Activated naive CD8-positive, alpha-beta T cell (primary cell): ENCODE measurements around the gene AGAP1.

Experiments
- H3K27ac Mint-ChIP-seq: one replicate; pipeline ENCODE4 v1.8.0; 2021; ENCODE audit warnings: mixed read lengths
- H3K27me3 Mint-ChIP-seq: one replicate; pipeline ENCODE4 v1.8.0; 2021; ENCODE audit warnings: mixed read lengths
- H3K36me3 Mint-ChIP-seq: one replicate; pipeline ENCODE4 v1.8.0; 2021; ENCODE audit warnings: mixed read lengths
- H3K4me1 Mint-ChIP-seq: one replicate; pipeline ENCODE4 v1.8.0; 2021; ENCODE audit warnings: low read depth, mixed read lengths
- H3K4me3 Mint-ChIP-seq: one replicate; pipeline ENCODE4 v1.8.0; 2021; ENCODE audit warnings: mild to moderate bottlenecking, mixed read lengths
- H3K9me3 Mint-ChIP-seq: one replicate; pipeline ENCODE4 v1.8.0; 2021; ENCODE audit warnings: low read depth, mixed read lengths

AGAP1 gene

GRCh38 chr2:235554385-235554784, 60.5 kb downstream of the AGAP1 start:
- H3K4me3 Mint-ChIP-seq: no peak overlapping the region
- H3K27ac Mint-ChIP-seq: no peak overlapping the region
- H3K27me3 Mint-ChIP-seq: peaks cover 11% of the 10 kb centered on the region

GRCh38 chr2:235554936-235555335, 61.1 kb downstream of the AGAP1 start:
- no peaks in the 10 kb centered on the region for H3K9me3 Mint-ChIP-seq
- H3K27ac Mint-ChIP-seq: no peak overlapping the region
- H3K4me1 Mint-ChIP-seq: no peaks in the 10 kb centered on the region
- no peaks in the 10 kb centered on the region for H3K36me3 Mint-ChIP-seq
- peaks cover 11% of the 10 kb centered on the region for H3K27me3 Mint-ChIP-seq
- no peak overlapping the region for H3K4me3 Mint-ChIP-seq

More at GRCh38 chr2:235554385-235554784, 60.5 kb downstream of the AGAP1 start:
- no peaks in the 10 kb centered on the region for H3K36me3 Mint-ChIP-seq
- no peaks in the 10 kb centered on the region for H3K9me3 Mint-ChIP-seq
- H3K4me1 Mint-ChIP-seq: no peaks in the 10 kb centered on the region

GRCh38 chr2:235555371-235555770, 61.5 kb downstream of the AGAP1 start:
- no peaks in the 10 kb centered on the region for H3K36me3 Mint-ChIP-seq
- no peak overlapping the region for H3K4me3 Mint-ChIP-seq
- H3K9me3 Mint-ChIP-seq: no peaks in the 10 kb centered on the region
- H3K4me1 Mint-ChIP-seq: no peaks in the 10 kb centered on the region
- H3K27me3 Mint-ChIP-seq: peaks cover 10% of the 10 kb centered on the region
- no peak overlapping the region for H3K27ac Mint-ChIP-seq

GRCh38 chr2:235556086-235556485, 62.2 kb downstream of the AGAP1 start:
- Mint-ChIP-seq H3K9me3 (no peaks in the 10 kb centered on the region), H3K4me1 (no peaks in the 10 kb centered on the region), H3K27ac (no peak overlapping the region), H3K4me3 (no peak overlapping the region), H3K36me3 (no peaks in the 10 kb centered on the region), H3K27me3 (peaks cover 9% of the 10 kb centered on the region)

- Mint-ChIP-seq H3K27ac (no peak overlapping the region), H3K4me1 (no peaks in the 10 kb centered on the region), H3K9me3 (no peaks in the 10 kb centered on the region), H3K27me3 (peaks cover 9% of the 10 kb centered on the region), H3K4me3 (no peak overlapping the region), H3K36me3 (no peaks in the 10 kb centered on the region)
Observed at GRCh38 chr2:235556901-235557300, 63.1 kb downstream of the AGAP1 start.

GRCh38 chr2:235557903-235558302, 64.1 kb downstream of the AGAP1 start:
- H3K4me3 Mint-ChIP-seq: no peak overlapping the region
- H3K36me3 Mint-ChIP-seq: no peaks in the 10 kb centered on the region
- H3K4me1 Mint-ChIP-seq: no peaks in the 10 kb centered on the region
- H3K27ac Mint-ChIP-seq: no peak overlapping the region
- peaks cover 4% of the 10 kb centered on the region for H3K27me3 Mint-ChIP-seq
- H3K9me3 Mint-ChIP-seq: no peaks in the 10 kb centered on the region

GRCh38 chr2:235558572-235558971, 64.7 kb downstream of the AGAP1 start:
- H3K4me3 Mint-ChIP-seq: no peak overlapping the region
- no peak overlapping the region for H3K27ac Mint-ChIP-seq
- no peaks in the 10 kb centered on the region for H3K4me1 Mint-ChIP-seq
- H3K27me3 Mint-ChIP-seq: peaks cover 4% of the 10 kb centered on the region
- no peaks in the 10 kb centered on the region for H3K36me3 Mint-ChIP-seq
- H3K9me3 Mint-ChIP-seq: no peaks in the 10 kb centered on the region

- H3K4me1 Mint-ChIP-seq: no peaks in the 10 kb centered on the region
- H3K36me3 Mint-ChIP-seq: no peaks in the 10 kb centered on the region
- no peak overlapping the region for H3K4me3 Mint-ChIP-seq
- peaks cover 4% of the 10 kb centered on the region for H3K27me3 Mint-ChIP-seq
- H3K27ac Mint-ChIP-seq: no peak overlapping the region
- H3K9me3 Mint-ChIP-seq: no peaks in the 10 kb centered on the region
Observed at GRCh38 chr2:235560345-235560744, 66.5 kb downstream of the AGAP1 start.

- Mint-ChIP-seq H3K4me3 (no peak overlapping the region), H3K27ac (no peak overlapping the region), H3K9me3 (no peaks in the 10 kb centered on the region), H3K36me3 (no peaks in the 10 kb centered on the region), H3K27me3 (peaks cover 7% of the 10 kb centered on the region), H3K4me1 (no peaks in the 10 kb centered on the region)
Observed at GRCh38 chr2:235561450-235561849, 67.6 kb downstream of the AGAP1 start.

GRCh38 chr2:235562065-235562747, 68.4 kb downstream of the AGAP1 start:
- Mint-ChIP-seq H3K4me3 (no peak overlapping the region), H3K4me1 (peaks cover 2% of the 10 kb centered on the region), H3K27ac (no peak overlapping the region), H3K27me3 (peaks cover 10% of the 10 kb centered on the region), H3K36me3 (no peaks in the 10 kb centered on the region), H3K9me3 (no peaks in the 10 kb centered on the region)

GRCh38 chr2:235563056-235563910, 69.4 kb downstream of the AGAP1 start:
- H3K27me3 Mint-ChIP-seq: peaks cover 15% of the 10 kb centered on the region
- H3K4me3 Mint-ChIP-seq: no peak overlapping the region
- H3K27ac Mint-ChIP-seq: no peak overlapping the region
- no peaks in the 10 kb centered on the region for H3K9me3 Mint-ChIP-seq
- H3K36me3 Mint-ChIP-seq: no peaks in the 10 kb centered on the region
- peaks cover 3% of the 10 kb centered on the region for H3K4me1 Mint-ChIP-seq

GRCh38 chr2:235564066-235564465, 70.2 kb downstream of the AGAP1 start:
- Mint-ChIP-seq H3K36me3 (no peaks in the 10 kb centered on the region), H3K27ac (no peak overlapping the region), H3K4me3 (no peak overlapping the region)

GRCh38 chr2:235564884-235565530, 71.2 kb downstream of the AGAP1 start:
- peaks cover 3% of the 10 kb centered on the region for H3K4me1 Mint-ChIP-seq
- no peaks in the 10 kb centered on the region for H3K36me3 Mint-ChIP-seq
- no peak overlapping the region for H3K4me3 Mint-ChIP-seq
- H3K27me3 Mint-ChIP-seq: peaks cover 18% of the 10 kb centered on the region
- H3K9me3 Mint-ChIP-seq: no peaks in the 10 kb centered on the region
- no peak overlapping the region for H3K27ac Mint-ChIP-seq

More at GRCh38 chr2:235564066-235564465, 70.2 kb downstream of the AGAP1 start:
- Mint-ChIP-seq H3K9me3 (no peaks in the 10 kb centered on the region), H3K4me1 (peaks cover 3% of the 10 kb centered on the region), H3K27me3 (peaks cover 18% of the 10 kb centered on the region)

GRCh38 chr2:235566415-235566814, 72.6 kb downstream of the AGAP1 start:
- Mint-ChIP-seq H3K27me3 (peaks cover 18% of the 10 kb centered on the region), H3K36me3 (no peaks in the 10 kb centered on the region), H3K4me1 (peaks cover 3% of the 10 kb centered on the region), H3K27ac (no peak overlapping the region), H3K9me3 (no peaks in the 10 kb centered on the region), H3K4me3 (no peak overlapping the region)

GRCh38 chr2:235566931-235567495, 73.2 kb downstream of the AGAP1 start:
- H3K9me3 Mint-ChIP-seq: no peaks in the 10 kb centered on the region
- no peak overlapping the region for H3K27ac Mint-ChIP-seq
- peaks cover 18% of the 10 kb centered on the region for H3K27me3 Mint-ChIP-seq
- no peak overlapping the region for H3K4me3 Mint-ChIP-seq
- H3K36me3 Mint-ChIP-seq: no peaks in the 10 kb centered on the region
- peaks cover 3% of the 10 kb centered on the region for H3K4me1 Mint-ChIP-seq
